Small intestine (tissue), 7 donors: ENCODE measurements around the gene ZDHHC14. TPM values are rescaled to one million over a fixed set of nuclear protein-coding genes. Genes with fewer than 3 reads are reported as not detected.

Experiments
- DNase-seq, 2 donors: peaks; one replicate each; pipeline versions ENCODE4 v3.0.0 to v3.0.0-alpha.2; 2013
- FAIRE-seq: peaks from 2 replicates; lab custom pipeline; 2012; peaks lifted over from hg19 to GRCh38; lab: Jason Lieb, UNC
- H3K27ac ChIP-seq, 3 donors: one replicate each; pipeline ENCODE4 v1.5.1; 2013; ENCODE audit warnings: low read length in 2 of 3, mild to moderate bottlenecking in 2 of 3, control low read depth in 1 of 3, inconsistent platforms in 1 of 3, low read depth in 1 of 3, moderate library complexity in 1 of 3
- H3K27me3 ChIP-seq, 3 donors: one replicate each; pipeline ENCODE4 v1.6.1; 2013; ENCODE audit warnings: low read length in 3 of 3, inconsistent platforms in 1 of 3; ENCODE audit not compliant: control insufficient read depth in 3 of 3, insufficient read depth in 3 of 3
- H3K36me3 ChIP-seq, 3 donors: one replicate each; pipeline ENCODE4 v1.6.1; 2013; ENCODE audit warnings: low read length in 3 of 3, inconsistent platforms in 1 of 3, low read depth in 1 of 3, mild to moderate bottlenecking in 1 of 3, moderate library complexity in 1 of 3; ENCODE audit not compliant: control insufficient read depth in 3 of 3, insufficient read depth in 2 of 3
- H3K4me1 ChIP-seq, 3 donors: one replicate each; pipeline ENCODE4 v1.6.1; 2013; ENCODE audit warnings: low read length in 2 of 3, inconsistent platforms in 1 of 3, low read depth in 1 of 3, mild to moderate bottlenecking in 1 of 3, moderate library complexity in 1 of 3; ENCODE audit not compliant: control insufficient read depth in 3 of 3, insufficient read depth in 2 of 3
- H3K4me3 ChIP-seq, 3 donors: one replicate each; pipeline ENCODE4 v1.5.1; 2013; ENCODE audit warnings: low read length in 3 of 3, control low read depth in 1 of 3, inconsistent platforms in 1 of 3, low read depth in 1 of 3, mild to moderate bottlenecking in 1 of 3, moderate library complexity in 1 of 3
- H3K9me3 ChIP-seq, 2 donors: one replicate each; pipeline ENCODE4 v1.6.1; 2013; ENCODE audit warnings: low read depth in 1 of 2, low read length in 1 of 2; ENCODE audit not compliant: control insufficient read depth in 2 of 2, insufficient read depth in 1 of 2
- WGBS, 3 donors: extraction: QIAGEN DNeasy Blood & Tissue Kit; methylation state at CpG; one replicate each; pipeline ENCODE4 v1.1.7; 2013; 5-methylcytosine and 5-hydroxymethylcytosine counted together
- polyA plus RNA-seq, 4 donors: library from polyadenylated mRNA; stranded (reverse) in 3 of 4; unstranded in 1 of 4; fragments of 200-250 nt in 3 of 4; fragments of 120-200 nt in 1 of 4; gene quantifications; one replicate each; pipeline versions ENCODE4 v1.2.1 to v1.2.3, GENCODE V29; 2013
- donor health status: healthy with polysubstance abuse.
- donor health status: control.
- donor health status: control.
- donor health status: Bipolar disorder and iron deficiency.
- donor health status: healthy.

ZDHHC14 gene
- polyA plus RNA-seq, 4 donors: 3.4 to 27.7 (median 10.3) TPM

DNA sequence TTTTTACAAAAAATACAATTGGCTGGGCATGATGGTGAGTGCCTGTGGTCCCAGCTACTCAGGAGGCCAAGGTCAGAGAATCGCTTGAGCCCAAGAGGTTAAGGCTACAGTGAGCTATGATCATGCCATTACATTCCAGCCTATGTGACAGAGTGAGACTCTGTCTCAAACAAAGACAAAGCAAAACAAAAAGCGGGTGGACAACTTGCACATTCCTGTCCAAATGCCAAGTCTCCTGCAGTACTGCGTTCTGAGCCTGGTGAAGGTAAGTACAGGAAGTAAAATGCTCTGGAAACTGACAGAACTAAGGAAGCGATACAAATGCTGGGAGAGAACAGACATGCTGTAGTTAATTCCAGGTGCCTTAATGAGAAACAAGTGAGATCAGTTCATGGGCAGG is 37.3 kb upstream of the ZDHHC14 start:
- H3K36me3 ChIP-seq: no peaks in the 10 kb centered on the region
- H3K4me3 ChIP-seq: no peak overlapping the region
- H3K27me3 ChIP-seq: peaks cover 0 to 7% (median 2%) of the 10 kb centered on the region in 3 donors
- H3K4me1 ChIP-seq: no peaks in the 10 kb centered on the region
- FAIRE-seq: no peak
- DNase-seq: no peak
- no peaks in the 10 kb centered on the region for H3K9me3 ChIP-seq
- no peak overlapping the region for H3K27ac ChIP-seq
- WGBS, 3 donors: 54 to 73% (median 62%) methylated on average over 4 of the region's 4 CpGs

DNA sequence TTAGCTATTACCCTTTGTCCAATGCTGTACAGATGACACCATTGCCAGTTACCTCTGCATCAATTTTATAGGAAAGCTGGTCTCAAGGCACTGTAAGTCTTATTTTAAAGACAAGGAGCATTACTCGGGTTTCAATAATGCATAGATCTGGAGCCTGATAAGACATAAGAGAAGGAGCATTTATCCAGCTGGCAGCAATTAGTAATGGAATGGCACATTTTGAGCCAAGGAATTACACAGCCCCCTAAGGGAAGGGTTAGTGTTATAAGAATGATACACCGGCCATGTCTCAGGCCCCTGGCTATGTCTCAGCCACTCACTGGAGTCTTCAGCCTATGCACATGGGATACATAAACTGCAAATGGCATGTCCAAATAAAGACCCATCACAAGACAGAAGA is 34.6 kb upstream of the ZDHHC14 start:
- no peaks in the 10 kb centered on the region for H3K4me1 ChIP-seq
- H3K36me3 ChIP-seq: no peaks in the 10 kb centered on the region
- H3K4me3 ChIP-seq: no peak overlapping the region
- H3K27me3 ChIP-seq: peaks cover 0 to 9% (median 2%) of the 10 kb centered on the region in 3 donors
- FAIRE-seq: no peak
- no peak overlapping the region for H3K27ac ChIP-seq
- WGBS, 3 donors: 86 to 89% (median 88%) methylated on average over 2 of the region's 2 CpGs
- peaks cover 0 to 5% of the 10 kb centered on the region in 2 donors for H3K9me3 ChIP-seq
- DNase-seq: no peak

DNA sequence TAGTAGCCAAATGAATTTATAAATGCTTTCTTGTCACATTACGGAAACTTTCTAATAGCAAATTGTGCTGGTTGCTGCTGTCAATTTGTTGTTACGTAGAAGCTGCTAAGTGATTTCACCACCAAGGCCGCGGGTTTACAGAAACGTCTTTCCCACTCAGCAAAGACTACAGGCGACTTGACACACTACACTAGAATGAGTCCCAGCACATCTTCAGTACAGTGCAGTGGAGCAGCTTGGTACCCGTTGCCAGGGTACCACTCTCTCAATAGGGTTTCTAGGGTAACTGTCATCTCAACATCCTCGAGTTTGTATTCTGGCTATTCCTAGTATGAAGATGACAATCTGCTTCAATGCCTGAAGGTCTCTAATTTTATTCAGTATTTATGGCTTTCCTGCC is 22.7 kb upstream of the ZDHHC14 start:
- H3K36me3 ChIP-seq: no peaks in the 10 kb centered on the region
- DNase-seq (no peak), FAIRE-seq (no peak)
- no peak overlapping the region for H3K27ac ChIP-seq
- WGBS, 3 donors: 83 to 91% (median 86%) methylated on average over 8 of the region's 8 CpGs
- no peaks in the 10 kb centered on the region for H3K9me3 ChIP-seq
- H3K4me1 ChIP-seq: no peaks in the 10 kb centered on the region
- H3K4me3 ChIP-seq: no peak overlapping the region
- H3K27me3 ChIP-seq: no peaks in the 10 kb centered on the region

DNA sequence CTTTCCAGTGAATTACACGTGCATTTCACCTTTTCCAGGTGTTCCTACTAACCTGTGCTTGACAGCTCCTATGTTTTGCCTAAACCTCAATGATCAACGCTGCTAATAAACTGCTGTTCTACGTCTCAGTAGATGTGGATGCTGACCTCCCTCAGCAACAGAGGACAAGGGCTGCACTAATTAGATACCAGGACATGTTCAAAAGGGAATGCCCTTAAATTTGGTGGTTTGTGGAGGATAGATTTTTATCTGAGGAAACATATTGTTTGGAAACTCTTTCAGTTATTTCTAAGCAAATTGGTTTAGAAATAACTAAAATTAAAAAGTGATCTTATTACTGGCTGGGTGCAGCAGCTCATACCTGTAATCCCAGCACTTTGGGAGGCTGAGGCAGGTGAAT is 19.1 kb upstream of the ZDHHC14 start:
- WGBS, 3 donors: 63 to 78% (median 69%) methylated on average over 3 of the region's 3 CpGs
- Histone ChIP-seq H3K27me3 (peaks cover 0 to 2% (median 0%) of the 10 kb centered on the region in 3 donors), H3K9me3 (peaks cover 0 to 2% of the 10 kb centered on the region in 2 donors), H3K4me3 (no peak overlapping the region), H3K4me1 (no peaks in the 10 kb centered on the region), H3K27ac (no peak overlapping the region), H3K36me3 (no peaks in the 10 kb centered on the region)
- FAIRE-seq (no peak), DNase-seq (no peak)

DNA sequence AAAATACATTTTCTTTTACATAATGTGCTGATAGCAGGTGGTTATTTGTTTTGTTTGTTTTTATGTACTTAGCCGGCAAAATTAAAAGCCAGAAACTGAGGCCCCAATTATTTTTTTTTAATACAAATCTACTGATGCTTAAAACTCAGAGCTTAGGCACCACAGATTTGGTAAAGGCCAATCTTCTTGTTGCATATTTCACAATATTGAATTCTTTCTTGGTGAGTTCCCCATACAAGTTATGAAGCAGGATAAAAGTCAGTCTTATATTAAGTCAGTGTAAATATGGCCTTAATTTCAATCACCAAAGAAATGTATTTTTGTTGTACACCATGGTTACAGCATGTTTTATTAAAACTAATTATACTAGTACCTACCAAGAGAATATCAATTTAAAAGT is 16.3 kb upstream of the ZDHHC14 start:
- H3K9me3 ChIP-seq: peaks cover 0 to 2% of the 10 kb centered on the region in 2 donors
- WGBS, 3 donors: 96 to 98% (median 97%) methylated on average over 1 of the region's 1 CpG
- H3K4me3 ChIP-seq: no peak overlapping the region
- H3K4me1 ChIP-seq: no peaks in the 10 kb centered on the region
- no peak for FAIRE-seq
- peaks cover 0 to 2% (median 0%) of the 10 kb centered on the region in 3 donors for H3K27me3 ChIP-seq
- no peak for DNase-seq
- no peak overlapping the region for H3K27ac ChIP-seq
- no peaks in the 10 kb centered on the region for H3K36me3 ChIP-seq

DNA sequence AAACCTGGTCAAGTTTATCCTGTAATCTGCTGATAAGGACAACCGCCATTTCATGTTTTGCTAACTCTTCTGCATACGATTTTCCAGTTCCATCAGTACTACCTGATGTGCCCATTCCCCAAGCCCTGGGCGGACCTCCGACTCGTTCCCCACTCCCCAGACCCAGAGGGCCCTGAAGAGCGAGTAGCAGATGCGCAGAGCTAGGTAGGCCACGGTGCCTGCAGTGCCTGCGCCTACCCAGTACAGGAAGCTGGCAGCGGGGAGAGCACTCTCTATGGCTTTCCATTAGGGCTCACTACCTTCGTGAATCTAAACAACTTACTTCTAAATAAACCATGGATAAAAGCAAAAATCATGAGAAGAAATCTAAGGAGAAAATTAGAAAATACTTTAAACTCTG is 14.3 kb upstream of the ZDHHC14 start:
- FAIRE-seq: no peak
- no peak overlapping the region for H3K27ac ChIP-seq
- H3K36me3 ChIP-seq: no peaks in the 10 kb centered on the region
- peaks cover 0 to 2% of the 10 kb centered on the region in 2 donors for H3K9me3 ChIP-seq
- no peaks in the 10 kb centered on the region for H3K4me1 ChIP-seq
- no peak for DNase-seq
- H3K4me3 ChIP-seq: no peak overlapping the region
- H3K27me3 ChIP-seq: peaks cover 0 to 2% (median 0%) of the 10 kb centered on the region in 3 donors
- WGBS, 3 donors: 90 to 94% (median 92%) methylated on average over 11 of the region's 11 CpGs

DNA sequence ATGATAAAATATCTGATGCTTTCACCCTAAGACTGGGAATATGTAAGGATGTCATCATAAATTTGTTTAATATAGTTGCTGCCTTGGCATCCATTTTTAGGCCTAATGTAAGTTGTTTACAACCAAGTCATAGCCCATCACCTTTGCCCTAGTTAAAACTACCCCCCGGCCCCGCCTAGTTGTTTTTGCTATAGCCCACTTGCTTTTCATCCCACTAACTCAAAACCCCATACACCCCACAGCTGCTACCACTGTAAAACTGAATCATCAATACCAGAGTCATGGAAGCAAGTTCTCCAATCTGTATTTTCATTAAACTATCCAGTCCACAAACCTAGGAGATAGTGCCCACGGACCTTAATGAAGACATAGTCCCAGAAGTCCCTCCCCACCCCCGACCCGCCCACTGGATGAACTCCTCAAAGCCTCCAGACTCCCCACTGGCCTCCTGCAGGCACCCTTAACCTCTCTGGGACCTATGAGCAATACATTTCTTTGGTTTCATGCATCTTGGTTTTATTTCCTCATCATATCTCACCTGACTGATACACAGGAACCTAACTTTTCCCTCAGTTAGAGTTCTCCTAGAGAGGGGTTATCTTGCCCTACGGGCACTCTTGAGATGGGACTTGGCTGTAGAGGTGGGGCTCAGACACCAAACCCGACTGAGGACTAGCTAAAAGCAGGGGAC is 12.5 kb upstream of the ZDHHC14 start:
- H3K9me3 ChIP-seq: peaks cover 0 to 2% of the 10 kb centered on the region in 2 donors
- peaks cover 0 to 2% (median 0%) of the 10 kb centered on the region in 3 donors for H3K27me3 ChIP-seq
- DNase-seq (no peak), FAIRE-seq (no peak)
- no peak overlapping the region for H3K4me3 ChIP-seq
- H3K4me1 ChIP-seq: no peaks in the 10 kb centered on the region
- WGBS, 3 donors: 79 to 84% (median 80%) methylated on average over 7 of the region's 7 CpGs
- H3K27ac ChIP-seq: no peak overlapping the region
- no peaks in the 10 kb centered on the region for H3K36me3 ChIP-seq

DNA sequence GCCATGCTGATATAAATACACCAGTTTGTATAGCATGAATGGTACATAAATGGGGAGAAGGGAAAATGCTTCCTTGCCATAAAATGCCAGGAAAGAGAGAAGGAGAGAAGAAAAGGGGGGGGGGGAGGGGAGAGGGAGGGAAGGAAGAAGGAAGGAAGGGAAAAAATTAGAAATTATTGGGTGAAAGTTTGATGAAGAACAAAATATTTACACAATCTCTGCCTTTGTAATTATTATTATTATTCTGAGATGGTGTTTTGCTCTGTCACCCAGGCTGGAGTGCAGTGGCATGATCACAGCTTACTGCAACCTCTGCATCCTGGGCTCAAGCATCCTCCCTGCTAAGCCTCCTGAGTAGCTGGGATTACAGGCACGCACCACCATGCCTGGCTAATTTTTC is 10.2 kb upstream of the ZDHHC14 start:
- FAIRE-seq (no peak), DNase-seq (no peak)
- no peaks in the 10 kb centered on the region for H3K4me1 ChIP-seq

More for the DNA sequence above, 10.2 kb upstream of the ZDHHC14 start:
- Histone ChIP-seq H3K4me3 (no peak overlapping the region), H3K9me3 (peaks cover 0 to 2% of the 10 kb centered on the region in 2 donors), H3K36me3 (no peaks in the 10 kb centered on the region), H3K27ac (no peak overlapping the region), H3K27me3 (peaks cover 0 to 2% (median 0%) of the 10 kb centered on the region in 3 donors)
- 87 to 95% (median 90%) methylated on average over 1 of the region's 1 CpG for WGBS, 3 donors
